H1 (cell line): ENCODE data around the gene BRIP1. TPM values are rescaled to one million over a fixed set of nuclear protein-coding genes. Genes with fewer than 3 reads are reported as not detected.

ENCODE experiments used
- CTCF ChIA-PET: fragments of 300-600 bp; sonication (Branson Sonifier 250); formaldehyde crosslinking; loops from one replicate; lab custom pipeline; 2021; ENCODE audit not compliant: partially characterized antibody; lab: Charles Lee
- POLR2A ChIA-PET: fragments of 300-600 bp; sonication (Branson Sonifier 250); formaldehyde crosslinking; loops from one replicate; lab custom pipeline; 2021; ENCODE audit warnings: inconsistent platforms; ENCODE audit not compliant: partially characterized antibody; lab: Charles Lee
- DNase-seq, 2 experiments: peaks; one replicate each; pipeline versions ENCODE4 v3.0.0 to v3.0.0-alpha.2; 2010 to 2022; ENCODE audit warnings: low spot score in 2 of 2, low read depth in 1 of 2, mixed read lengths in 1 of 2
- FAIRE-seq: peaks from 2 replicates; lab custom pipeline; 2011; peaks lifted over from hg19 to GRCh38; lab: Jason Lieb, UNC
- H2AFZ ChIP-seq: 2 replicates; pipeline ENCODE4 v1.8.1; 2012; ENCODE audit warnings: low read length, inconsistent platforms
- H2AK5ac ChIP-seq: 2 replicates; pipeline ENCODE4 v1.6.1; 2013; ENCODE audit warnings: low read depth, low read length
- H2BK120ac ChIP-seq: replicated peaks from 2 replicates; pipeline ENCODE3; 2013; ENCODE audit warnings: low read depth, low read length, inconsistent platforms
- H2BK12ac ChIP-seq: 2 replicates; pipeline ENCODE4 v1.6.1; 2013; ENCODE audit warnings: low read depth, low read length
- H2BK15ac ChIP-seq: 2 replicates; pipeline ENCODE4 v1.6.1; 2013; ENCODE audit warnings: low read length
- H2BK20ac ChIP-seq: 2 replicates; pipeline ENCODE4 v1.6.1; 2013; ENCODE audit warnings: low read length
- H2BK5ac ChIP-seq: 2 replicates; pipeline ENCODE4 v1.6.1; 2013; ENCODE audit warnings: low read depth, low read length
- H3K14ac ChIP-seq: 2 replicates; pipeline ENCODE4 v1.6.1; 2013; ENCODE audit warnings: inconsistent platforms; ENCODE audit not compliant: insufficient read length
- H3K18ac ChIP-seq: 2 replicates; pipeline ENCODE4 v1.6.1; 2013; ENCODE audit warnings: low read length; ENCODE audit errors: extremely low read depth
- H3K23ac ChIP-seq: 2 replicates; pipeline ENCODE4 v1.6.1; 2013; ENCODE audit warnings: inconsistent platforms; ENCODE audit not compliant: insufficient read length
- H3K23me2 ChIP-seq: 2 replicates; pipeline ENCODE4 v1.6.1; 2013; ENCODE audit warnings: low read depth, low read length
- H3K27ac ChIP-seq: 2 replicates; pipeline ENCODE4 v1.6.1; 2011; ENCODE audit warnings: low read depth, low read length, inconsistent platforms
- H3K27me3 ChIP-seq, 4 experiments: replicated peaks in 1 of 4; 1 replicate in 1 of 4; 2 replicates in 3 of 4; pipeline versions ENCODE4 v1.6.1 to v1.8.1; 2011 to 2013; ENCODE audit warnings: low read length in 3 of 4, mild to moderate bottlenecking in 3 of 4, inconsistent platforms in 2 of 4, mixed read lengths in 2 of 4, moderate library complexity in 1 of 4; ENCODE audit not compliant: control insufficient read depth in 3 of 4, insufficient read depth in 3 of 4; ENCODE audit errors: extremely low read depth in 1 of 4
- H3K36me3 ChIP-seq, 4 experiments: 2 replicates each; pipeline versions ENCODE4 v1.6.1 to v1.8.1; 2011 to 2013; ENCODE audit warnings: mild to moderate bottlenecking in 4 of 4, low read length in 3 of 4, moderate library complexity in 2 of 4, control low read depth in 1 of 4, inconsistent platforms in 1 of 4; ENCODE audit not compliant: insufficient read depth in 4 of 4, control insufficient read depth in 2 of 4
- H3K4ac ChIP-seq: replicated peaks from 2 replicates; pipeline ENCODE3; 2013; ENCODE audit warnings: low read length, low read depth, mixed read lengths, inconsistent platforms; ENCODE audit not compliant: insufficient read length
- H3K4me1 ChIP-seq, 4 experiments: replicated peaks in 1 of 4; 1 replicate in 1 of 4; 2 replicates in 3 of 4; pipeline versions ENCODE4 v1.6.1 to v1.8.1; 2011 to 2013; ENCODE audit warnings: low read length in 3 of 4, inconsistent platforms in 2 of 4, mixed read lengths in 1 of 4; ENCODE audit not compliant: insufficient read depth in 4 of 4, control insufficient read depth in 3 of 4
- H3K4me2 ChIP-seq, 2 experiments: 2 replicates each; pipeline versions ENCODE4 v1.6.1 to v1.8.1; 2011 to 2013; ENCODE audit warnings: low read depth in 2 of 2, low read length in 2 of 2, control low read depth in 1 of 2, inconsistent platforms in 1 of 2, mild to moderate bottlenecking in 1 of 2; ENCODE audit not compliant: insufficient read depth in 1 of 2
- H3K4me3 ChIP-seq, 4 experiments: fragments of 200-600, 300-600 bp in 1 of 4; sonication (generic), shearing (Covaris generic), sonication (Bioruptor Twin) in 1 of 4; 2 replicates each; pipeline versions ENCODE4 v1.5.1 to v1.8.1; 2011 to 2016; ENCODE audit warnings: low read length in 4 of 4, low read depth in 3 of 4, control low read depth in 2 of 4, inconsistent platforms in 2 of 4, mild to moderate bottlenecking in 2 of 4, mixed read lengths in 1 of 4, moderate library complexity in 1 of 4; ENCODE audit not compliant: insufficient read depth in 2 of 4; ENCODE audit errors: extremely low read depth in 1 of 4
- H3K56ac ChIP-seq: replicated peaks from 2 replicates; pipeline ENCODE3; 2013; ENCODE audit warnings: low read depth, mild to moderate bottlenecking, mixed read lengths, low read length, inconsistent platforms; ENCODE audit not compliant: insufficient read length
- H3K79me1 ChIP-seq: 2 replicates; pipeline ENCODE4 v1.6.1; 2013; ENCODE audit warnings: low read depth, low read length, control low read depth
- H3K79me2 ChIP-seq, 2 experiments: 2 replicates each; pipeline versions ENCODE4 v1.6.1 to v1.8.1; 2012 to 2013; ENCODE audit warnings: low read length in 2 of 2, mild to moderate bottlenecking in 2 of 2, inconsistent platforms in 1 of 2; ENCODE audit not compliant: insufficient read depth in 2 of 2, control insufficient read depth in 1 of 2
- H3K9ac ChIP-seq, 4 experiments: replicated peaks in 1 of 4; 1 replicate in 1 of 4; 2 replicates in 3 of 4; pipeline versions ENCODE4 v1.6.1 to v1.8.1; 2011 to 2013; ENCODE audit warnings: low read depth in 3 of 4, low read length in 3 of 4, control low read depth in 2 of 4, mild to moderate bottlenecking in 2 of 4, moderate library complexity in 2 of 4, inconsistent platforms in 1 of 4; ENCODE audit errors: extremely low read depth in 1 of 4
- H3K9me3 ChIP-seq, 2 experiments: 2 replicates each; pipeline versions ENCODE4 v1.6.1 to v1.8.1; 2012 to 2013; ENCODE audit warnings: mild to moderate bottlenecking in 2 of 2, moderate library complexity in 2 of 2, control low read depth in 1 of 2, inconsistent platforms in 1 of 2, low read depth in 1 of 2, low read length in 1 of 2, mixed read lengths in 1 of 2; ENCODE audit not compliant: insufficient read depth in 2 of 2
- H4K20me1 ChIP-seq, 2 experiments: replicated peaks in 1 of 2; 2 replicates each; pipeline versions ENCODE3 to v1.8.1; 2011 to 2013; ENCODE audit warnings: inconsistent platforms in 2 of 2, low read length in 2 of 2, mild to moderate bottlenecking in 1 of 2; ENCODE audit not compliant: insufficient read depth in 2 of 2, control insufficient read depth in 1 of 2
- H4K5ac ChIP-seq: 2 replicates; pipeline ENCODE4 v1.6.1; 2013; ENCODE audit warnings: low read length, low read depth, mixed read lengths, inconsistent platforms; ENCODE audit not compliant: insufficient read length
- H4K8ac ChIP-seq: 2 replicates; pipeline ENCODE4 v1.8.0; 2013; ENCODE audit warnings: mild to moderate bottlenecking, moderate library complexity, low read length, inconsistent platforms; ENCODE audit not compliant: insufficient read depth; ENCODE audit errors: extremely low read depth
- H4K91ac ChIP-seq: replicated peaks from 2 replicates; pipeline ENCODE3; 2013; ENCODE audit warnings: low read length, mixed read lengths, inconsistent platforms; ENCODE audit not compliant: insufficient read length
- CHD1 ChIP-seq: IDR thresholded peaks from 2 replicates; pipeline ENCODE4 v1.6.1; 2012; ENCODE audit warnings: low read depth, low read length, improper control_type of control experiment
- SRF ChIP-seq: IDR thresholded peaks from 2 replicates; pipeline ENCODE4 v1.6.1; 2011; ENCODE audit warnings: mild to moderate bottlenecking, low read depth, low read length, moderate library complexity
- WGBS, 2 experiments: shearing (Covaris generic) in 1 of 2; methylation state at CpG; one replicate each; pipeline versions ENCODE4 v1.1.6 to v1.1.7; 2013 to 2015; ENCODE audit warnings: low lambda C conversion rate in 2 of 2, mixed read lengths in 2 of 2, inconsistent platforms in 1 of 2, low coverage in 1 of 2, missing lambda C conversion rate in 1 of 2; ENCODE audit not compliant: insufficient replicate concordance in 2 of 2, insufficient coverage in 1 of 2, insufficient read length in 1 of 2; ENCODE audit errors: extremely low coverage in 1 of 2, missing lambda C conversion rate in 1 of 2; 5-methylcytosine and 5-hydroxymethylcytosine counted together
- polyA plus RNA-seq, 7 experiments: library from polyadenylated mRNA; depleted of rRNA in 3 of 7; stranded (reverse) in 5 of 7; unstranded in 2 of 7; fragments of >200 nt in 5 of 7; fragments of 200-250 nt in 2 of 7; gene quantifications; 1 replicate in 5 of 7; 2 replicates in 1 of 7; 4 replicates in 1 of 7; pipeline versions ENCODE4 v1.2.1 to v1.2.3, GENCODE V29; 2011 to 2013; ENCODE audit warnings: missing spikeins in 2 of 7, mixed read lengths in 2 of 7
- total RNA-seq: library from RNA; stranded (reverse); fragmentation: NEBNext Ultra II Directional; extraction: Animal tissue kit (Norgen Biotek cat#: 25700); gene quantifications from 2 replicates; pipeline ENCODE4 v1.2.1, GENCODE V29; 2021

The BRIP1 gene
- total and polyA plus RNA-seq, 2 of the 8 experiments (the other 6 are each of a cell fraction or from before 2014, with no cell fraction given) = 5.8 to 19.2 TPM

DNA sequence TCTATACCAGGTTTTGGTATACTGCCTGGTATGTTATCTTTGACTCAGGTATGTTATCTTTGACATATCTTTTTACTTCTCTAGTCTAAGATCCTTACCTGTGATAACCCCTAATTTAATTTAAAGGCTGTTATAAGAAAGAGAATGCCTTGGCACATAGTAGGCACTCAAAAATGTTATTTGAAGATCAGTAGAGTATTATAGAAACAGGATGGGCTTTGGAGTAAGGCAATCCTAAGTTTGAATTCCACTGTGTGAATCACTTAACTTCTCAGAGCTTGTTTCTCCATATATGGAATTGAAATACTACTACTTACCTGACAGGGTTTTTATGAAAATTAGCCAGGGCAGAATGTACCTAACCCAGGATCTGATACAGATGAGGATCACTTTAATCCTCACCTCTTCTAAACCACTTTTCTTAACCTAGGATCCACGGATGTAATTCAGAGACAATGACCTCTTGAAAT, 1.2 kb downstream of the BRIP1 start:
- no peak overlapping the region for H3K27ac ChIP-seq

More for the DNA sequence above, 1.2 kb downstream of the BRIP1 start:
- Histone ChIP-seq H4K20me1 (no peaks in the 10 kb centered on the region), H2BK15ac (no peak overlapping the region), H3K18ac (no peak overlapping the region), H3K27me3 (no peaks in the 10 kb centered on the region), H3K79me2 (peaks cover 0 to 25% of the 10 kb centered on the region in 2 experiments; a peak in 3 of 4 replicates), H2AK5ac (no peak overlapping the region), H4K8ac (no peak overlapping the region), H4K5ac (no peak overlapping the region), H3K14ac (no peak overlapping the region), H3K4me1 (peaks cover 0 to 4% (median 0%) of the 10 kb centered on the region in 4 experiments; a peak in 2 of 7 replicates), H2BK12ac (no peak overlapping the region), H4K91ac (no peak overlapping the region), H3K4me2 (peak overlapping the region; percentile 67 to 68), H2BK120ac (no peak overlapping the region), H3K9me3 (no peaks in the 10 kb centered on the region), H3K36me3 (peaks cover 0 to 26% (median 5%) of the 10 kb centered on the region in 4 experiments; a peak in 5 of 8 replicates), H3K23ac (no peak overlapping the region), H3K23me2 (no peaks in the 10 kb centered on the region), H2BK20ac (no peak overlapping the region), H3K56ac (no peak overlapping the region), H3K4ac (no peak overlapping the region), H3K79me1 (no peaks in the 10 kb centered on the region), H3K4me3 (peak overlapping the region; percentile 90 to 94 (median 91); a peak in 7 of 8 replicates), H2BK5ac (no peak overlapping the region), H2AFZ (no peak overlapping the region), H3K9ac (peak overlapping the region in 2 of 4 experiments; percentile 11 to 94; a peak in 1 of 7 replicates)
- 33% methylated on average over 1 of the region's 1 CpG; no CpG with 5 or more reads in 1 of the 2 experiments for WGBS, 2 experiments
- no peak for DNase-seq
- ChIA-PET POLR2A (interaction anchor here (0.7 to 1.7 kb wide), 10 partner anchors 11 to 249 kb away, joined by 3 to 5 read pairs (median 4); partner anchors contain the start of gene MED13), CTCF (no interaction called here)
- FAIRE-seq = no peak
- TF ChIP-seq CHD1 = no peak
- peak; percentile 17; the same call in 1 of the 2 replicates for TF ChIP-seq SRF
